OCI-LY7 (cell line): ENCODE data around the gene UGT1A4. TPM values are rescaled to one million over a fixed set of nuclear protein-coding genes. Genes with fewer than 3 reads are reported as not detected.

ENCODE experiments used
- BruUV-seq: library from RNA; stranded (reverse); fragments of 400-500 nt; replicated peaks from 2 replicates; lab custom pipeline; 2021; lab: Mats Ljungman, UMichigan
- CTCF ChIA-PET: fragments of 300-600 bp; sonication (Branson Sonifier 250); formaldehyde crosslinking; loops from one replicate; lab custom pipeline; 2022; ENCODE audit warnings: antibody characterized with exemption; ENCODE audit not compliant: unreplicated experiment; lab: Charles Lee
- POLR2A ChIA-PET: fragments of 300-600 bp; sonication (Branson Sonifier 250); formaldehyde crosslinking; loops from one replicate; lab custom pipeline; 2022; ENCODE audit warnings: antibody characterized with exemption; lab: Charles Lee
- DNase-seq: peaks from one replicate; pipeline ENCODE4 v3.0.0-alpha.2; 2015; ENCODE audit warnings: low spot score
- H2AFZ ChIP-seq: fragments of 200-600 bp; sonication (generic), shearing (Covaris generic); 2 replicates; pipeline ENCODE4 v1.6.1; 2014; ENCODE audit warnings: mild to moderate bottlenecking, antibody characterized with exemption, low read length, moderate library complexity
- H3K27ac ChIP-seq: fragments of 200-600 bp; sonication (generic); 2 replicates; pipeline ENCODE4 v1.5.1; 2014; ENCODE audit warnings: mixed run types, low read depth, mild to moderate bottlenecking, moderate library complexity, low read length, inconsistent platforms; ENCODE audit not compliant: poor library complexity, severe bottlenecking
- H3K36me3 ChIP-seq: fragments of 200-600 bp; sonication (generic); 2 replicates; pipeline ENCODE4 v1.6.1; 2014; ENCODE audit warnings: mild to moderate bottlenecking, antibody characterized with exemption, low read length, moderate library complexity, mixed read lengths; ENCODE audit not compliant: insufficient read depth
- H3K4me1 ChIP-seq: fragments of 200-600 bp; sonication (generic); 2 replicates; pipeline ENCODE4 v1.5.1; 2014; ENCODE audit warnings: mild to moderate bottlenecking, low read length; ENCODE audit not compliant: insufficient read depth, poor library complexity, severe bottlenecking
- H3K4me2 ChIP-seq: fragments of 200-600 bp; sonication (generic); 2 replicates; pipeline ENCODE4 v1.6.1; 2014; ENCODE audit warnings: mild to moderate bottlenecking, low read length
- H3K4me3 ChIP-seq: fragments of 200-600 bp; sonication (generic); 2 replicates; pipeline ENCODE4 v1.5.1; 2014; ENCODE audit warnings: mild to moderate bottlenecking, low read depth, low read length; ENCODE audit not compliant: poor library complexity, severe bottlenecking
- H3K79me2 ChIP-seq: fragments of 200-600 bp; sonication (generic); 2 replicates; pipeline ENCODE4 v1.6.1; 2016; ENCODE audit warnings: low read depth, mild to moderate bottlenecking, low read length, moderate library complexity, mixed read lengths; ENCODE audit not compliant: insufficient read depth
- H3K9me2 ChIP-seq: fragments of 200-600 bp; sonication (generic); 2 replicates; pipeline ENCODE4 v1.6.1; 2016; ENCODE audit warnings: mild to moderate bottlenecking, low read length, mixed read lengths; ENCODE audit not compliant: insufficient read depth
- H3K9me3 ChIP-seq: fragments of 200-600 bp; sonication (generic); 2 replicates; pipeline ENCODE4 v1.6.1; 2014; ENCODE audit warnings: mild to moderate bottlenecking, mixed run types, low read length, mixed read lengths
- H4K20me1 ChIP-seq: fragments of 200-600 bp; sonication (generic); 2 replicates; pipeline ENCODE4 v1.6.1; 2014; ENCODE audit warnings: mild to moderate bottlenecking, antibody characterized with exemption, low read length, moderate library complexity, mixed read lengths; ENCODE audit not compliant: insufficient read depth
- CTCF ChIP-seq: fragments of 200-600 bp; sonication (generic); conservative IDR thresholded peaks from 2 replicates; pipeline ENCODE4 v1.5.1; 2014; ENCODE audit warnings: mild to moderate bottlenecking, antibody characterized with exemption, low read length, moderate library complexity, mixed read lengths
- EZH2phosphoT487 ChIP-seq: fragments of 200-600 bp; sonication (generic); IDR thresholded peaks from 2 replicates; pipeline ENCODE4 v1.6.1; 2018; ENCODE audit warnings: low read depth, borderline replicate concordance, mild to moderate bottlenecking, mixed run types, antibody characterized with exemption, low read length, moderate library complexity, mixed read lengths
- intact Hi-C: fragments of 100-400 bp; cut with micrococcal nuclease; formaldehyde crosslinking; loops from one replicate; pipeline ENCODE4 v1.10.0; 2022; ENCODE audit not compliant: unreplicated experiment
- total RNA-seq, 2 experiments: library from RNA; depleted of rRNA in 1 of 2; stranded (reverse); fragments of >200 nt in 1 of 2; shearing (Covaris generic) in 1 of 2; gene quantifications; 2 replicates each; pipeline ENCODE4 v1.2.3, GENCODE V29; 2014 to 2022

Gene UGT1A4
- total RNA-seq, 2 experiments from 2014 or later: not detected

- Histone ChIP-seq H2AFZ (no peak overlapping the region), H4K20me1 (no peaks in the 10 kb centered on the region), H3K4me1 (peaks cover 11% of the 10 kb centered on the region), H3K36me3 (no peaks in the 10 kb centered on the region), H3K79me2 (no peaks in the 10 kb centered on the region), H3K27ac (no peak overlapping the region), H3K9me2 (no peaks in the 10 kb centered on the region), H3K4me2 (no peak overlapping the region), H3K4me3 (no peak overlapping the region), H3K9me3 (no peaks in the 10 kb centered on the region)
- ChIA-PET CTCF (interaction anchor here (0.5 kb wide), 1 partner anchor 788 kb away, joined by 3 read pairs; no protein-coding TSS in a partner anchor), POLR2A (interaction anchor here (0.5 kb wide), 1 partner anchor 170 kb away, joined by 3 read pairs; no protein-coding TSS in a partner anchor)
- intact Hi-C loops: no loop called here
- no peak for DNase-seq
- BruUV-seq: no TSS peak
- no peak for TF ChIP-seq EZH2phosphoT487
- no peak for TF ChIP-seq CTCF
Measured at GRCh38 chr2:233799087-233799665, 80.6 kb downstream of the UGT1A4 start.

- peaks cover 11% of the 10 kb centered on the region for H3K4me1 ChIP-seq
- no TSS peak for BruUV-seq
- no peak overlapping the region for H3K27ac ChIP-seq
- no peak overlapping the region for H2AFZ ChIP-seq
- H3K4me2 ChIP-seq: no peak overlapping the region
- H4K20me1 ChIP-seq: no peaks in the 10 kb centered on the region
- no peaks in the 10 kb centered on the region for H3K36me3 ChIP-seq
- POLR2A ChIA-PET: interaction anchor here (0.5 kb wide), 1 partner anchor 170 kb away, joined by 3 read pairs; no protein-coding TSS in a partner anchor
- no peak overlapping the region for H3K4me3 ChIP-seq
- intact Hi-C loops: no loop called here
- no peaks in the 10 kb centered on the region for H3K9me2 ChIP-seq
- TF ChIP-seq CTCF: no peak
- no peak for TF ChIP-seq EZH2phosphoT487
- no peaks in the 10 kb centered on the region for H3K9me3 ChIP-seq
- CTCF ChIA-PET: no interaction called here
- H3K79me2 ChIP-seq: no peaks in the 10 kb centered on the region
- DNase-seq: no peak
Measured at GRCh38 chr2:233799716-233800115, 81.2 kb downstream of the UGT1A4 start.

GRCh38 chr2:233800208-233800607, 81.7 kb downstream of the UGT1A4 start:
- H3K36me3 ChIP-seq: no peaks in the 10 kb centered on the region
- no peaks in the 10 kb centered on the region for H4K20me1 ChIP-seq
- H3K9me2 ChIP-seq: no peaks in the 10 kb centered on the region
- CTCF ChIA-PET: no interaction called here
- no peaks in the 10 kb centered on the region for H3K9me3 ChIP-seq
- H2AFZ ChIP-seq: no peak overlapping the region
- POLR2A ChIA-PET: no interaction called here
- H3K79me2 ChIP-seq: no peaks in the 10 kb centered on the region
- no peak overlapping the region for H3K27ac ChIP-seq
- no peak overlapping the region for H3K4me2 ChIP-seq
- intact Hi-C loops: no loop called here
- no peak overlapping the region for H3K4me3 ChIP-seq
- no TSS peak for BruUV-seq
- DNase-seq: no peak
- H3K4me1 ChIP-seq: peaks cover 11% of the 10 kb centered on the region
- no peak for TF ChIP-seq CTCF
- TF ChIP-seq EZH2phosphoT487: no peak
